ENCODE results near the gene CDKN2A.

The CDKN2A gene

GRCh38 chr9:21993893-21994555 is at the start of gene CDKN2A:
TSS of gene CDKN2A (minus strand) at chr9:21994392.
- no peak for DNase-seq (ENCODE audit: low spot score)

GRCh38 chr9:22043928-22044327 is 49.7 kb upstream of the CDKN2A start:
- no peak for DNase-seq (ENCODE audit: low spot score)

DNA sequence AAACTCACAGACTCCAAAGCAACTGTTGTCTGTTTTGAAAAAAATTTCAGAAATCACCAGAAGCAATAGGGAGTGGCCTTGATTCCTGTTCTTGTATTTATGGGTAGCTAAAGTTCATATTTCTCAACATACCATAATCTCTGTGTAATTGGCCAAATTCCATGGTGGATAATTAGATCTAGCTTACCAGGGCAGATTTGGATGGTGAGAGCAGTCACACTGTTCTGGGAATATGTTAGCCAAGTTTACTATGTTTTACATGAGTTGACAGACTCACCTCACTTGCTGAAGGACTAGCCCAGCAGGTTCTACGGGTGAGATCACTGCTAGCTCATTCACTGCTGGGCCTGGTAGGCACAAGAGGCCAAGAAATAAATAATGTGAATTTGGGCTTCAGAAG is 47.6 kb upstream of the CDKN2A start:
- DNase-seq (ENCODE audit: low spot score) = no peak

- DNase-seq (ENCODE audit: low spot score) = no peak
Measured at GRCh38 chr9:22041344-22041743, 47.2 kb upstream of the CDKN2A start.

- DNase-seq (ENCODE audit: low spot score) = no peak
Measured at GRCh38 chr9:22040760-22041159, 46.6 kb upstream of the CDKN2A start.

DNA sequence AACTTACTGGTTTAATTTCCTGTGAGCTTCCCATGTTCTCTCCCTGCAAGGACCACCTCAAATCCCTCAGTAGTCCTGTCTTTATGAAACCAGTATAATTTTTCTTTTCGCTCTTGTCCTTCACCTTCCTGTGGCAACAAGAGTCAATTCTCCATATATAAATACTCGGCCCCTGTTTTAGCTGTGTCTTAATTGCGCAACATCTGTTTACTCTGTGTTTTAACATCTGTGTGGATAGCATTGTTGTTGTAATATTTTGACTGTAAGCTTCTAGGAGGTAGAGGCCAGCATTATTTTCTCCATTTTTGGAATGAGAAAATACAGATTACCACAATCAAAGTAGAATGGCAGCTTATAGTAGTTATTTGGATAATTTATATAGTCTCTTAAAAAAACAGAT is 45.1 kb upstream of the CDKN2A start:
- no peak for DNase-seq (ENCODE audit: low spot score)

GRCh38 chr9:22037954-22038690 is 43.9 kb upstream of the CDKN2A start:
- DNase-seq (ENCODE audit: low spot score) = no peak

DNA sequence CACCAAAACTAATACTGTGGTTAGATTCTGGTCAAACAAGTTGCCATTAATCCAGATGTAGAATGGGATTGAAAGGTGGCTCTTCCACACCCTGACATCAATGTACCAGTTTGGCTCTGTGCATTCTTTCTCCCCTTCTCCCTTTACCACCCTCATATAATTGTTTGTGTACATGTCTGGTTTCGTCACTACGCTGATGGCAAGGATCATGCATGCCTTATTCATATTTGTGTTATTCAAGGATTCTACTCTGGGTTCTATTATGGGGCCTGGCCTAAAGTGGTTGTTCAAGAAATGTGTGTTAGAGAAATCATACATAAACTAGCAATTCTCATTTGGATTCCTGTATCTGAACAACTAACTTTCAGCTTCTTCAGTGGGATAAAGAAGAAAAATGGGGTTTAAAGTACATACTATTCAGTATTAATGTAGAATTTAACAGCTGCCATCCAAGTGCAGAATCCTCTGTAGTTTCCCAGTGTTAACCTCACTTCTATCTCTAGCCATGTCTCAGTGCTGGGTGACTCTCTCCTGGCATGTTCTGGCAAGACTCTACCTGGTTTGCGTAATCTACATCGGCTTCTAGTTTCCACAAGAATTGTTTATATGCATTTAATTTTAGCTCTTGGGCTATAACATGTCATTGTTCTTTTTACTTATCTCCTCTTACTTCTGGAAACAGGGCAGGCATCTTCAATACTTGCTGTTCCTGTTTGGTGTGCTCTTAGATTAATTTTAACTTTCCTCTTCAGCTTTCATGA is 42.9 kb upstream of the CDKN2A start:
- DNase-seq (ENCODE audit: low spot score) = no peak

GRCh38 chr9:22035591-22036011 is 41.4 kb upstream of the CDKN2A start:
- no peak for DNase-seq (ENCODE audit: low spot score)

GRCh38 chr9:22033012-22033630 is 38.9 kb upstream of the CDKN2A start:
- DNase-seq (ENCODE audit: low spot score) = no peak

- DNase-seq (ENCODE audit: low spot score) = no peak
Measured at GRCh38 chr9:22031655-22032411, 37.6 kb upstream of the CDKN2A start.

GRCh38 chr9:22030101-22030598 is 36.0 kb upstream of the CDKN2A start:
- no peak for DNase-seq (ENCODE audit: low spot score)

DNA sequence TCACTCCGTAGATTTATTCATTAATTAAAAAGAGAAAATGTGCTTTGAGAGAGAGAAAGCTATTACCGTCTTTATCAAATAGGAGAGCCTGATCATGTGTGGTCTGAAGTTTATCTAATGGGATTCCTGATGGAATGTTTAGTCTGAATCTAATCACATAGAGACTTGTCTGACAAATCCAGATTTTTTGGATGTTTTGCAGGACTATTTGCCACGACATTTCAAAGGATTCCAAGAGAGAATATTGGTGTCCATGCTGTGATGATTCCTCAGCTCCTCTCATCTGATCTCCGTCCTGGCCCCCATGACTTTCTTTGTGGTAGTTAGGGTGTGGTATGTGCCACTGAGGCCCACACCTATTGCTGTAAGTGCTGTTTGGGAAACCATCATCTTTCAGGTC is 35.0 kb upstream of the CDKN2A start:
- no peak for DNase-seq (ENCODE audit: low spot score)

DNA sequence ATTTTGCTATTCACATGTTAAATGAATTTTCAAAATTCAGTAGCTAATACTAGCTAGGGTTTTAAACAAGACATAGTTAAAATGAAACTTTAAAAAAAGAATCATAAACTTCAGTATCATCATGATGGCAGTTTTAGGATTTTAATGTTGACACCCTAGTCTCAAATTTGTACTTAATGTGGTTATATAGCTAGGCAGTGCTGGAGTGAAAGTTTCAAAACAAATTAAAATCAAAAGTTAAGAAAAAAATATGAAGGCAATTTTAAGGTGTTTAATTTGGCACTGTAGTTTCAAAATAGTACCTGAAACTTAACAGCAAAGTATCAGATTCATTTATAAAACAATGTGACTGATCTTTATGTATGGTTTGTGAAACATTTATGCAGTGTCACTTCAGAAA is 34.2 kb upstream of the CDKN2A start:
- no peak for DNase-seq (ENCODE audit: low spot score)

- no peak for DNase-seq (ENCODE audit: low spot score)
Measured at GRCh38 chr9:22026696-22027095, 32.5 kb upstream of the CDKN2A start.

DNA sequence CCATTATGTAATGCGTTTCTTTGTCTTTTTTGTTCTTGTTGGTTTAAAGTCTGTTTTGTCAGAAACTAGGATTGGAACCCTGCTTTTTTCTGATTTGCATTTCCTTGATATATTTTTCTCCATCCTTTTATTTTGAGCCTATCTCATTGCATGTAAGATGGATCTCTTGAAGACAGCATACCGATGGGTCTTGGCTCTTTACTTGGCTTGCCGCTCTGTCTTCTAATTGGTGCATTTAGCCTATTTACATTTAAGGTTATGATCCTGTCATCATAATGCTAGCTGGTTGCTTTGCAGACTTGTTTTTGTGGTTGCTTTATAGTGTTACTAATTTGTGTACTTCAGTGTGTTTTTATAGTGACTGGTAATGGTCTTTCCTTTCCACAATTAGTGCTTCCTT is 28.2 kb upstream of the CDKN2A start:
- no peak for DNase-seq (ENCODE audit: low spot score)

DNA sequence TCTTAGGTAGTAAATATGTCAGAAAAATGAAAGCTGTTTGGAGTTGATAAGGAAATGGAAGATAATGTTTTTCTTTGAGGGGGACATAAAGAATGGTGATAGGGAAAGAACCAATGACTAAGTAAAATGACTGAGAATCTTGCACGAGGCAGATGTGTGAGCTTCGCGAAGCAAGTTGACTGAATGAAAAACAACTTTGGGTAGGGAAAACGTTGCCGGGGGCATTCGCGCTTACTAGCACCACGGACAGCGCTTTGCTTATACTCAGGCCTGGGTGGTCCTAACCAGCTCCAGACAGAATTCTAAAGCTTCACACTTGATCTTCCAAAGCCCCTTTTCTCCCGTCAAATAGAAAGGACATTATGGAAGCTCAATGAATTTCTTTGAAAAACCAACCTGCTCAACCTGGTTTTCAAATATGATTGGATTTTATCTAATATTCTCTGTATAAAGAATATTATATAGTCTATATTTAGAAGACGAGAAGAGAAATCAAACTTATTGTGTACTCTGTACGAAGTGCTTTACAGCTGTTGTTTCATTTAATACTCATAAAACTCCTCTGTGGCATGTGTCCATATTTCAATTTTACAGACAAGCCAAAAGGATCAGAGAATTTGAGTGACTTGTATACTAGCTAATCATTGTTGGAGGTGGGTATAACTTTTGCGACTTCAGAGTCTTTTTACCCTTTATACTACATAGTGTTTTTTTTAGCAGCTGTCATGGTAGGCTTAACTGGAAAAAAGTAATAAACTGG is 16.9 kb upstream of the CDKN2A start:
- DNase-seq (ENCODE audit: low spot score) = no peak

GRCh38 chr9:22009506-22009867 is 15.3 kb upstream of the CDKN2A start:
- no peak for DNase-seq (ENCODE audit: low spot score)

GRCh38 chr9:22008717-22009505 is 14.7 kb upstream of the CDKN2A start, which contains the start of gene CDKN2B:
TSS of gene CDKN2B (minus strand) at chr9:22009305. CDS start at chr9:22008953, 352 bp downstream.
- DNase-seq (ENCODE audit: low spot score) = peak; percentile 96

GRCh38 chr9:22008384-22008716 is 14.2 kb upstream of the CDKN2A start:
- no peak for DNase-seq (ENCODE audit: low spot score)

Measured in hepatic stellate cell (primary cell).